ENCODE data around the gene SRRM3. TPM values are rescaled to one million over a fixed set of nuclear protein-coding genes. Genes with fewer than 3 reads are reported as not detected.
"Not testable (repeated sequence)": the region's sequence is repeated elsewhere in the genome, so short reads cannot be mapped to it uniquely, and the experiment has no call there.

SRRM3 gene
- total RNA-seq, 1 donor from 2014 or later = 1.4 TPM

DNA sequence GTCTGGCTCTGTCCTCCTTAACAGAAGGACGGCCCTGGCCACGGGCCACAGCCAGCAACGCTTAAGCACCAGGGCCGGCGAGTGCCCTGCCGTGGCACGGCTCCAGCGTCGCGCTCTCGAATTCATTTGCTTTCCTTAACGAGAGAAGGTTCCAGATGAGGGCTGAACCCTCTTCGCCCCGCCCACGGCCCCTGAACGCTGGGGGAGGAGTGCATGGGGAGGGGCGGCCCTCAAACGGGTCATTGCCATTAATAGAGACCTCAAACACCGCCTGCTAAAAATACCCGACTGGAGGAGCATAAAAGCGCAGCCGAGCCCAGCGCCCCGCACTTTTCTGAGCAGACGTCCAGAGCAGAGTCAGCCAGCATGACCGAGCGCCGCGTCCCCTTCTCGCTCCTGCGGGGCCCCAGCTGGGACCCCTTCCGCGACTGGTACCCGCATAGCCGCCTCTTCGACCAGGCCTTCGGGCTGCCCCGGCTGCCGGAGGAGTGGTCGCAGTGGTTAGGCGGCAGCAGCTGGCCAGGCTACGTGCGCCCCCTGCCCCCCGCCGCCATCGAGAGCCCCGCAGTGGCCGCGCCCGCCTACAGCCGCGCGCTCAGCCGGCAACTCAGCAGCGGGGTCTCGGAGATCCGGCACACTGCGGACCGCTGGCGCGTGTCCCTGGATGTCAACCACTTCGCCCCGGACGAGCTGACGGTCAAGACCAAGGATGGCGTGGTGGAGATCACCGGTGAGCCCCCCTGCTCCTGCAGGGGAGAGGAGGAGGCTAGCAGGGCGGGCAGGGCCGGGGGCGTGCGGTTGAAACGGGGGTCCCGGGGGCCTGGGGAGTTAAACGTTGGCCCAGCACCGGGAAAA, 100.9 kb downstream of the SRRM3 start, which contains the start of gene HSPB1:
TSS of gene HSPB1 (plus strand) at position 327 of the 855 bp plus-strand sequence. CDS start at position 367, 40 bp downstream.
- H3K9me3 Mint-ChIP-seq (ENCODE audit: low read depth) = no peaks in the 10 kb centered on the region
- H3K27me3 Mint-ChIP-seq (ENCODE audit: low read depth) = no peaks in the 10 kb centered on the region
- H3K4me1 Mint-ChIP-seq (ENCODE audit: low read depth) = peaks cover 44% of the 10 kb centered on the region
- DNase-seq (ENCODE audit: low spot score) = peak; percentile 94
- peaks cover 13% of the 10 kb centered on the region for H3K36me3 Mint-ChIP-seq (ENCODE audit: low read depth)
- H3K4me3 Mint-ChIP-seq (ENCODE audit: unreplicated experiment) = peak within 1 kb of the TSS; percentile 93
- peak within 1 kb of the TSS; percentile 97 for H3K27ac Mint-ChIP-seq (ENCODE audit: unreplicated experiment)
- TF ChIP-seq, protein P1, sequence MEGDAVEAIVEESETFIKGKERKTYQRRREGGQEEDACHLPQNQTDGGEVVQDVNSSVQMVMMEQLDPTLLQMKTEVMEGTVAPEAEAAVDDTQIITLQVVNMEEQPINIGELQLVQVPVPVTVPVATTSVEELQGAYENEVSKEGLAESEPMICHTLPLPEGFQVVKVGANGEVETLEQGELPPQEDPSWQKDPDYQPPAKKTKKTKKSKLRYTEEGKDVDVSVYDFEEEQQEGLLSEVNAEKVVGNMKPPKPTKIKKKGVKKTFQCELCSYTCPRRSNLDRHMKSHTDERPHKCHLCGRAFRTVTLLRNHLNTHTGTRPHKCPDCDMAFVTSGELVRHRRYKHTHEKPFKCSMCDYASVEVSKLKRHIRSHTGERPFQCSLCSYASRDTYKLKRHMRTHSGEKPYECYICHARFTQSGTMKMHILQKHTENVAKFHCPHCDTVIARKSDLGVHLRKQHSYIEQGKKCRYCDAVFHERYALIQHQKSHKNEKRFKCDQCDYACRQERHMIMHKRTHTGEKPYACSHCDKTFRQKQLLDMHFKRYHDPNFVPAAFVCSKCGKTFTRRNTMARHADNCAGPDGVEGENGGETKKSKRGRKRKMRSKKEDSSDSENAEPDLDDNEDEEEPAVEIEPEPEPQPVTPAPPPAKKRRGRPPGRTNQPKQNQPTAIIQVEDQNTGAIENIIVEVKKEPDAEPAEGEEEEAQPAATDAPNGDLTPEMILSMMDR (IDR thresholded peaks at IDR 0.05) = peak; percentile 49

DNA sequence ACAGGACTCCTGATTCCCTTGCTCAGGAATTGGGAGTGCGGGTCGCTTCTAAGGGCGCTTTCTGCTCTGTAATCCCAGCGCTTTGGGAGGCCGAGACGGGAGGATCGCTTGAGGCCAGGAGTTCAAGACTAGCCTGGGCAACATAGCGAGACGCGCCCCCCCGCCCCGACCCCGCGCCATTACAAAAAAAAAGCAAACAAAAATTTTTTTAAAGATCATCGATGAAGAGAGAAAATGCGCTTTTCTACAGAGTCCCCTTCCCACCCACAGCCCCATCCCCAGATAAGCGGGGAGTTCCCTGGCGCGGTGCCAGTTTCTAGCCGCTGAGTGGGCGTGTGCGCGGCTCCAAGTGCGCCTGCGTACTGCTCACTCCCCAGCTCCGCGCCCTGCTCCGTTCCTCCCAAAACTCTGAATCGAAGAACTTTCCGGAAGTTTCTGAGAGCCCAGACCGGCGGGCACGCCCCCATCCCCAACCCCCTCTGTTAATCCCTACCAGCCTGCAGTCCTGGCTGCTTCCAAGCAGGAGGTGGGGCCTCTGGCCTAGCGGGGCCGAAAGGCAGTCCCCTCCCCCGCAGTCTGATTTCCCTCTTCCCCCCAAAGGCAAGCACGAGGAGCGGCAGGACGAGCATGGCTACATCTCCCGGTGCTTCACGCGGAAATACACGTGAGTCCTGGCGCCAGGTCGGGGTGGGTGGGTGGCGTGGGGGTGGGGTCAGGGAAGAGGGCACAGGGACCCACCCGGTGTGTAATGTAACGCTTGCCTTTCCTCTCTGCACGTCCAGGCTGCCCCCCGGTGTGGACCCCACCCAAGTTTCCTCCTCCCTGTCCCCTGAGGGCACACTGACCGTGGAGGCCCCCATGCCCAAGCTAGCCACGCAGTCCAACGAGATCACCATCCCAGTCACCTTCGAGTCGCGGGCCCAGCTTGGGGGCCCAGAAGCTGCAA, 101.8 kb downstream of the SRRM3 start:
- peak overlapping the region; percentile 97 for H3K27ac Mint-ChIP-seq (ENCODE audit: unreplicated experiment)
- peak overlapping the region; percentile 93 for H3K4me3 Mint-ChIP-seq (ENCODE audit: unreplicated experiment)
- DNase-seq (ENCODE audit: low spot score) = peak; percentile 94
- TF ChIP-seq, protein P1 (IDR thresholded peaks at IDR 0.05) = no peak
- H3K9me3 Mint-ChIP-seq (ENCODE audit: low read depth) = no peaks in the 10 kb centered on the region
- H3K4me1 Mint-ChIP-seq (ENCODE audit: low read depth) = peaks cover 44% of the 10 kb centered on the region
- no peaks in the 10 kb centered on the region for H3K27me3 Mint-ChIP-seq (ENCODE audit: low read depth)
- peaks cover 13% of the 10 kb centered on the region for H3K36me3 Mint-ChIP-seq (ENCODE audit: low read depth)

DNA sequence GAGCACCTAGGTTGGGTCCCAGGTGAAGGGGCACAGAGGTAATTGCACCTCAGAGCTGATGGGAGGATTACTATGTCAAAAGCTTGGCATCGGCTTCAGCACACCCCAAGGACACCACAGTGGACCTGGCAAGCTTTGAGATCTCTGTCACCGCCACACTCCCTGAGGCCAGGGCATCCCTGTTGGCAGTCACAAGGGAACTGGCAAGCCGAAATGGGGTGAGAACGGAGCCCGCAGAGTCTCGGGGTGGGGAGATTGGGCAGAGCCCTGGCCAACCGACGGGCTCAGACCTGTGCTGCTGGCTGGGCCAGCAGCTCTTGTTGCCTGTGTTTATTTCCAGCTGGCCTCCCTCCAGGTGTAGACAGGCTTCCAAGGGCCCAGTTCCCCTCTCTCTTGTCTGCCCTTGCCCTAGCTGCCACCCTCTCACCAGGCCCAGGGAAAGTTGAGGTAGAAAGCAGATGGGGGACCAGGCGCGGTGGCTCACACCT, 103.2 kb downstream of the SRRM3 start:
- H3K27ac Mint-ChIP-seq (ENCODE audit: unreplicated experiment) = peak overlapping the region; percentile 97
- no peak for DNase-seq (ENCODE audit: low spot score)
- no peaks in the 10 kb centered on the region for H3K9me3 Mint-ChIP-seq (ENCODE audit: low read depth)
- H3K27me3 Mint-ChIP-seq (ENCODE audit: low read depth) = no peaks in the 10 kb centered on the region
- peak overlapping the region; percentile 93 for H3K4me3 Mint-ChIP-seq (ENCODE audit: unreplicated experiment)
- H3K4me1 Mint-ChIP-seq (ENCODE audit: low read depth) = peaks cover 44% of the 10 kb centered on the region
- H3K36me3 Mint-ChIP-seq (ENCODE audit: low read depth) = peaks cover 13% of the 10 kb centered on the region
- TF ChIP-seq, protein P1 (IDR thresholded peaks at IDR 0.05) = no peak

DNA sequence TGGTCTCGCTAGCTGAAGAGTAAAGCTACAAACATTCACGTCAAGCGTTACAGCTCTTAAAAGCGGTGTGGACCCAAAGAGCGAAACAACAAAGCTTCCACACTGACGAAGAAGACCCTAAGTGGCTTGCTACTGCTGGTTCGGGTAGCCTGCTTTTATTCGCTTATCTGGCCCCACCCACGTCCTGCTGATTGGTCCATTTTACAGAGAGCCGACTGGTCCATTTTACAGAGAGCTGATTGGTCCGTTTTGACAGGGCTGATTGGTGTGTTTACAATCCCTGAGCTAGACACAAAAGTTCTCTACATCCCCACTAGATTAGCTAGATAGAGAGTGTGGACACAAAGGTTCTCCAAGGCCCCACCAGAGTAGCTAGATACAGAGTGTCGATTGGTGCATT, 107.2 kb downstream of the SRRM3 start:
- not testable (repeated sequence) for H3K4me3 Mint-ChIP-seq (ENCODE audit: unreplicated experiment); DNase-seq (ENCODE audit: low spot score); H3K9me3 Mint-ChIP-seq (ENCODE audit: low read depth); H3K27ac Mint-ChIP-seq (ENCODE audit: unreplicated experiment); H3K27me3 Mint-ChIP-seq (ENCODE audit: low read depth); H3K36me3 Mint-ChIP-seq (ENCODE audit: low read depth)
- H3K4me1 Mint-ChIP-seq (ENCODE audit: low read depth) = peaks cover 41% of the 10 kb centered on the region

DNA sequence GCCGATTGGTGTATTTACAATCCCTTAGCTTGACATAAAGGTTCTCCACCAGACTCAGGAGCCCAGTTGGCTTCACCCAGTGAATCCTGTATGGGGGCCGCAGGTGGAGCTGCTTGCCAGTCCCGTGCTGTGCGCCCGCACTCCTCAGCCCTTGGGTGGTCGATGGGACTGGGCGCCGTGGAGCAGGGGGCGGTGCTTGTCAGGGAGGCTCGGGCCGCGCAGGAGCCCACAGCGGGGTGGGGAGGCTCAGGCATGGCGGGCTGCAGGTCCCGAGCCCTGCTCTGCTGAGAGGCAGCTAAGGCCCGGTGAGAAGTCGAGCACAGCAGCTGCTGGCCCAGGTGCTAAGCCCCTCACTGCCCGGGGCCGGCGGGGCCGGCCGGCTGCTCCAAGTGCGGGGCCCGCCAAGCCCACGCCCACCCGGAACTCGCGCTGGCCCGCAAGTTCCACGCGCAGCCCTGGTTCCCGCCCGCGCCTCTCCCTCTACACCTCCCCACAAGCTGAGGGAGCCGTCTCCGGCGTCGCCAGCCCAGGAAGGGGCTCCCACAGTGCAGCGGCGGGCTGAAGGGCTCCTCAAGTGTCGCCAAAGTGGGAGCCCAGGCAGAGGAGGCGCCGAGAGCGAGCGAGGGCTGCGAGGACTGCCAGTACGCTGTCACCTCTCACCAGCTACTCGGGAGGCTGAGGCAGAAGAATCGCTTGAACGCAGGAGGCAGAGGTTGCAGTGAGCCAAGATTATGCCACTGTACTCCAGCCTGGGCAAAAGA, 107.8 kb downstream of the SRRM3 start:
- not testable (repeated sequence) for H3K27ac Mint-ChIP-seq (ENCODE audit: unreplicated experiment); H3K4me3 Mint-ChIP-seq (ENCODE audit: unreplicated experiment); H3K27me3 Mint-ChIP-seq (ENCODE audit: low read depth); H3K9me3 Mint-ChIP-seq (ENCODE audit: low read depth); H3K36me3 Mint-ChIP-seq (ENCODE audit: low read depth)
- DNase-seq (ENCODE audit: low spot score) = peak; percentile 81
- H3K4me1 Mint-ChIP-seq (ENCODE audit: low read depth) = peaks cover 38% of the 10 kb centered on the region
